ENCODE results near the gene KCNQ1OT1.

DNA sequence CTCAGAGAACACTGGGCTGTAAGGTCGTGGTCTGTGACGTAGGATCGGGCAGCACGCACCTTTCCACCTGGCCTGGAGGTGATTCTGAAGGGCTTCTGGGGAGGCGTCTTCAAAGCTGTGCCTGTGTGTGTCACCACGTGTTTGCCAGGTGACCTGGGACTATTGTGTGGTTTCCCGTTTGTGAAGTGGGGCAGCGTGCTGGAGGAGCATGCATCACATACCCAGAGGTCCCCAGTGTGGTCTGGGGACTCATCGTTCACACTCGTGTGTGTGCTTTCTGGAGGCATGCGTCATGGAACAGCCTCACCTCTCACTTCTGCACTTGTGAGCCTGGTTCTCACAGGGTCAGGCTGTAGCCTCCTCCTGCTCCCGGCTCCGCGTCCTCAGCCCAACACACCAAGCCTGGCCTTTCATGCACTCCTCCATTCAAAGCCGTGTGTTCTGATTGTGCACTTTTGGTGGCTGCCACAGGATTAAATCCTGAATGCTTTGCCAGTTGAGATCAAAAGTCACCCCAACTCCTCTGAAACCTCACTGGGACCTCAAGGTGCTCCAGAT, 106.3 kb downstream of the KCNQ1OT1 start:
- TF ChIP-seq POLR2A (IDR thresholded peaks at IDR 0.05; ENCODE audit: low read length) (no peak), GATA1 (IDR thresholded peaks at IDR 0.05; ENCODE audit: low read depth, low read length) (no peak)

Data from erythroblast (primary cell).